Peyer's patch (tissue), 4 donors: Measurements from ENCODE around the gene SEC14L6.

Experiments
- POLR2A ChIP-seq, 2 donors: fragments of 450-650 bp; IDR thresholded peaks; one replicate each; pipeline ENCODE4 v1.5.1; 2017; ENCODE audit warnings: antibody characterized with exemption in 2 of 2, mild to moderate bottlenecking in 2 of 2, moderate library complexity in 2 of 2
- TF ChIP-seq, protein P1 (sequence below), 6 experiments: fragments of 450-650 bp in 4 of 6; fragments of 200-600 bp in 2 of 6; sonication (generic) in 1 of 6; IDR thresholded peaks; one replicate each; pipeline ENCODE4 v1.5.1; 2017 to 2019; ENCODE audit warnings: antibody characterized with exemption in 6 of 6, mild to moderate bottlenecking in 3 of 6, moderate library complexity in 1 of 6

DNA sequence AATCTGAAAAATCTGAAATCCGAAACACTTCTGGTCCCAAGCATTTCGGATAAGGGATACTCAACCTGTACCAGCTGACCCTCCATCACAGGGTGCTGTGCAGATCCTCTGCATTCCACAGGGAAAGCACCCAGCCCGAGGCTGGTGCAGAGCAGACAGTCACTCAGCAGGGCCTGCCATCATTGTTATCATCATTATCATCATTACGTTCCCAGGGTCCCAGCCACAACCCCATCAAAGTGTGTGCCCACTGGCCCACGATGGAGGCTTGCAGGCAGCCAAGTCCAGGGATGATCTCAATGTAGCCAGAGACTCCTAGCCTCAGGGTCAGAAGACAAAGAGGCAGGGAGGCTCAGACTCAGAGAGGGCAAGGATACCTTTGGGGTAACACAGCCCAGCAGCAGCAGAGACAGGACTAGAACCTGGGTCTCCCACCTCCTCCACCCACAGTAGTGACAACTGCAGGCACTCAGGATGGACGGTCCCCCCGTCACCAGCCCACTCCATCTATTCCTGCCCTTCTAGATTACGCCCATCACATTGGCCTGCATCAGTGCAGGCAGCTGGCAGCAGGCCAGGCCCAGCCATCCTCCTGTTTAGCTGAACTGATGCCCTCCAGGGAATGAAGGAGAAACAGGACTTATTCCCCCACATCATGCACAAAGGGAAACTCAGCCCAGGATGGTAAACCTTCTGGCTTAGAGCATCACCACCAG lies 17.7 kb upstream of the SEC14L6 start:
- TF ChIP-seq, protein P1, sequence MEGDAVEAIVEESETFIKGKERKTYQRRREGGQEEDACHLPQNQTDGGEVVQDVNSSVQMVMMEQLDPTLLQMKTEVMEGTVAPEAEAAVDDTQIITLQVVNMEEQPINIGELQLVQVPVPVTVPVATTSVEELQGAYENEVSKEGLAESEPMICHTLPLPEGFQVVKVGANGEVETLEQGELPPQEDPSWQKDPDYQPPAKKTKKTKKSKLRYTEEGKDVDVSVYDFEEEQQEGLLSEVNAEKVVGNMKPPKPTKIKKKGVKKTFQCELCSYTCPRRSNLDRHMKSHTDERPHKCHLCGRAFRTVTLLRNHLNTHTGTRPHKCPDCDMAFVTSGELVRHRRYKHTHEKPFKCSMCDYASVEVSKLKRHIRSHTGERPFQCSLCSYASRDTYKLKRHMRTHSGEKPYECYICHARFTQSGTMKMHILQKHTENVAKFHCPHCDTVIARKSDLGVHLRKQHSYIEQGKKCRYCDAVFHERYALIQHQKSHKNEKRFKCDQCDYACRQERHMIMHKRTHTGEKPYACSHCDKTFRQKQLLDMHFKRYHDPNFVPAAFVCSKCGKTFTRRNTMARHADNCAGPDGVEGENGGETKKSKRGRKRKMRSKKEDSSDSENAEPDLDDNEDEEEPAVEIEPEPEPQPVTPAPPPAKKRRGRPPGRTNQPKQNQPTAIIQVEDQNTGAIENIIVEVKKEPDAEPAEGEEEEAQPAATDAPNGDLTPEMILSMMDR (IDR thresholded peaks at IDR 0.05): no peak
- TF ChIP-seq POLR2A (IDR thresholded peaks at IDR 0.05): no peak
